Thoracic aorta endothelial cell (primary cell): ENCODE results near the gene ECSCR. TPM values are rescaled to one million over a fixed set of nuclear protein-coding genes. Genes with fewer than 3 reads are reported as not detected.

Experiments
- small RNA-seq: library from RNA; depleted of rRNA; stranded (forward); fragments of <200 nt; gene quantifications from one replicate; pipeline ENCODE3, GENCODE V24; 2012
- total RNA-seq: library from RNA; depleted of rRNA; stranded (reverse); fragments of >200 nt; gene quantifications from 2 replicates; pipeline ENCODE4 v1.2.3, GENCODE V29; 2012

Gene ECSCR
- total RNA-seq = 274 and 317 TPM in 2 replicates

DNA sequence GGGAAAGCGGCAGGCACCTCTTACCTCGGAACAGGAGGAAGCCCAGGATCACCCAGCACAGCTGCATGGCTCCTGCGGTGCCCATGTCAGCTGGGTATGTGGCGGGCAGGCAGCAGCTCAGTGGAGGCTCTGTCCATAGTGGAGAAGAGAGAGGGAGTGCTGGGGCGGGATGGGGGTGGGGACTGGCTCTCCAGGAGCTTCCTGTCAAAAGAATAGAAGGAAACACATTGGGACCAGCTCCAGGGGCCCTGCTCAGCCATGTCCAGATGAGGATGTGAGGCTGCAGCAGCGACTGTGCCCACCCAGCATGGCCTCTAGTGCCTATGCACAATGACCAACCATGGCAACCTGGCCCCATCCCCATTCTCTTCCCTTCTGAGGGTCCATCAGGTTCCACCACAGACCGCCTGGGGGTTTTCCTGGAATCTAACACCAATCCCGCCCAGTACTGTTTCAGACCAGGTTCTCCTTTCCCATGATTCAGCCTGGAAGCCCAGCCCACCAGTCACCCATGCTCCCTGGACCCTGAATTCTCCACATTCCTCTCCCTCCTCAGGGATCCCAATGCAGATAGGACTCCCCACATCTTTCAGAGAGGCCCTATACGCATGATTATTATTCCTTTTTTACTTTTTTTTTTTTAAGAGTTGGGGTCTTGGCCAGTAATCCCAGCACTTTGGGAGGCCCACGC, at the start of gene ECSCR:
Gene ECSCR, minus strand, starts transcription at position 158 of the 691 bp plus-strand sequence. Its CDS starts 73 bp downstream, at position 85.

GRCh38 chr5:139482050-139482889, 19.7 kb upstream of the ECSCR start, which contains the start of gene STING1:
Gene STING1 (minus strand): TSS chr5:139482758. CDS start chr5:139481704, 1,054 bp downstream.

DNA sequence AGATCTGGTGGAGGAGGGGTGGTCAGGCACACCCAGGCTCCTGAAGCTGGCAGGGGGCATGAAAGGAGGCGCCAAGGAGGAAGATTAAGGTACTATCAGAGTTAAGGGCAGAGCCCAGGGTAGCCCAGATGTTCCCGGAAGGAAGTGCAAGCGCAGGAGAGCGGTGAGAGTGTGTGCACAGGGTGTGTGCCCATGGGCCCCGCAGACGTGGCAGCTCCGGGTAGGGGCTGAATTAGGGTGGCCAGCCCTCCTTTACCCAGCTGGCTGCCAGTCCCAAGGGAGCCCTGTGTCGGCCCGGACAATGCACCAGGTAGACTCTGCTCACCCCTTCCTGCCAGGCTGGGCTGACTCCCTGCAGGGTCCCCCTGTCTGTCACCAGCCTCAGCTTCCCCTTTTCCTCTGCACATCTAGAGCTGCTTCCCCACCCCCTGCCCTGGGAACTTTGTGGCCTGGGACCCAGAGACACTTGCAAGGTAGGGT, 8.3 kb upstream of the ECSCR start, which contains the start of gene SMIM33:
Gene SMIM33, plus strand, starts transcription at position 184 of the 480 bp plus-strand sequence. Its CDS starts 118 bp downstream, at position 302.

GRCh38 chr5:139439013-139439903, 23.3 kb downstream of the ECSCR start, which contains the start of gene DNAJC18:
Gene DNAJC18 (minus strand): TSS chr5:139439525. CDS start chr5:139439445, 80 bp downstream.

DNA sequence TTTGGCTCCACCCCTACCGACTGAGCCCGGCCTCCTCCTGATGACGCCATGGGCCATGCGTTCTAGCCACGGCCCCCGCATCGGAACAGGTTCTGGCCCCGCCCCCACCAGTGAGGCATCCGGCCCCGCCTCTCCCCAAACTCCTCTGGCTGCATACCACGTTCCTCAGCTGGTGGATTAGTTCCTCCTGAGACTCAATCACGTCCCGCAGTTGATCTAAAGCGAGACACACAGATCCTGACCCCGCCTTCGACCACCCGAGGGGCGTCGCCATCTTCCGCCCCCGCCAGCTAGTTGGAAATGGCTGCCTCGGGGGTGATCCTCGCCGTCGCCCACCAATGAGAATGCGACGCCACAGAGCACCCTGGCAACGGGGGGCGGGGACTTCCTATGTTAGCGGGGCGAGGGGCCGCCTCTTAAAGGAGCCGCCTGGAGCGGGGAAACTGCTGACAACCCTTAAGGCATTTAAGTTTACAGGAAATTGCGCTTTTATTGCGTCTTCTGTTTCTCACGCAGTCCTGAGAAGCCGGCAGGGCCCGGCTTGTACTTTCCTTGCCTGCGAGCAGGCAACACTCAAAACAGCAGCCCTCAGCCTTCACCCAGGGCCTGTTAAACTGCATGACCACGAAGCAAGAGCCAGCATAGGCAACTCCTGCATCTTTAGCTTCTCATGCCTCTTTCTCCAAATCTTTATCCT, 58.6 kb downstream of the ECSCR start, which contains the start of gene SPATA24:
Gene SPATA24, minus strand, starts transcription at position 303 of the 697 bp plus-strand sequence. Its CDS starts 29 bp downstream, at position 274.

Small RNA genes lying within 50 kb of the gene (small RNA-seq; reads per million reads assigned to genes)
- gene RNU5B-4P = not detected

Other genes with a start within 250 kb of the ECSCR start
- gene MATR3, start 169.0 kb downstream of the ECSCR start, total RNA-seq = 363 and 372 TPM in 2 replicates
- gene PAIP2, start 120.9 kb downstream of the ECSCR start, total RNA-seq = 103 TPM in 2 replicates
- gene SLC23A1, start 79.4 kb downstream of the ECSCR start, total RNA-seq = not detected in 2 replicates
- gene MZB1, start 72.8 kb downstream of the ECSCR start, total RNA-seq = 0.07 TPM in 1 of 2 replicates, not detected in the other
- gene PROB1, start 67.6 kb downstream of the ECSCR start, total RNA-seq = 1.7 and 3.2 TPM in 2 replicates
- gene SPATA24, start 58.7 kb downstream of the ECSCR start, total RNA-seq = 6.4 and 6.5 TPM in 2 replicates
- gene DNAJC18, start 23.2 kb downstream of the ECSCR start, total RNA-seq = 12.6 and 15.8 TPM in 2 replicates
- 0.13 TPM in 1 of 2 replicates, not detected in the other for gene SMIM33, start 8.3 kb upstream of the ECSCR start, total RNA-seq
- 65.8 and 92.9 TPM in 2 replicates for gene STING1, start 20.0 kb upstream of the ECSCR start, total RNA-seq
- gene UBE2D2, start 98.6 kb upstream of the ECSCR start, total RNA-seq = 102 and 106 TPM in 2 replicates
- gene CXXC5, start 185.6 kb upstream of the ECSCR start, total RNA-seq = 4.0 and 6.0 TPM in 2 replicates